ENCODE results near the gene MICU1. TPM values are rescaled to one million over a fixed set of nuclear protein-coding genes. Genes with fewer than 3 reads are reported as not detected.

MICU1 gene
- total RNA-seq, 1 experiment from 2014 or later: 36.0 TPM

- TF ChIP-seq GRHL2 (CRISPR knock-in tag; IDR thresholded peaks at IDR 0.05; ENCODE audit: insufficient replicate concordance, severe bottlenecking): no peak
- no peak for TF ChIP-seq TEAD1 (CRISPR knock-in tag; IDR thresholded peaks at IDR 0.05)
- TF ChIP-seq ZNF423 (CRISPR knock-in tag; IDR thresholded peaks at IDR 0.05): no peak
These were observed 12.9 kb upstream of the MICU1 start (continued) for GRCh38 chr10:72638586-72639440.

GRCh38 chr10:72637398-72637857 lies 11.5 kb upstream of the MICU1 start:
- no peak for ATAC-seq
- CTCF ChIA-PET: no interaction called here

DNA sequence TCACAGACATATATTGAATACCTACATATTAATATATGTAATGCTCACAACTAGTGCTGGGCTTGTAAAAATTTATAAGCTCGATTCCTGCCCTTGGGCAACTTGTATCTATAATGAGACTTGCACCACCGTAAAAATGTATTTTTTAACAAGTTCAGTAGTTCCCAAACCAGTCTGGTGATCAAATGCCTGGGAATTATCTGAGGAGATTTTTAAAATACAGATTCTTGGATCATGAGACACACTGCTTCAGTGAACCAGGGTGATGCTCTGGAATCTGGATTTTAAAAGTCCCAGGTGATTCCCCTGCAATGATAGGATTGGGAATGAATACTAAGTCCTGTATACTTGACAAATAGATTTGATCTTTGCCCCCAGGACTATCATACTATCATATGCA lies 4.3 kb upstream of the MICU1 start:
- ATAC-seq: no peak
- Mint-ChIP-seq H3K4me3 (no peak overlapping the region), H3K4me1 (peaks cover 7% of the 10 kb centered on the region), H3K27me3 (ENCODE audit: low read depth) (peaks cover 6% of the 10 kb centered on the region; the same call in 1 of the 2 replicates), H3K36me3 (no peaks in the 10 kb centered on the region), H3K27ac (no peak overlapping the region), H3K9me3 (peaks cover 6% of the 10 kb centered on the region; the same call in 1 of the 2 replicates)
- POLR2A ChIA-PET: no interaction called here
- no peak for TF ChIP-seq ZNF232 (CRISPR knock-in tag; IDR thresholded peaks at IDR 0.05)
- TF ChIP-seq, protein P1, sequence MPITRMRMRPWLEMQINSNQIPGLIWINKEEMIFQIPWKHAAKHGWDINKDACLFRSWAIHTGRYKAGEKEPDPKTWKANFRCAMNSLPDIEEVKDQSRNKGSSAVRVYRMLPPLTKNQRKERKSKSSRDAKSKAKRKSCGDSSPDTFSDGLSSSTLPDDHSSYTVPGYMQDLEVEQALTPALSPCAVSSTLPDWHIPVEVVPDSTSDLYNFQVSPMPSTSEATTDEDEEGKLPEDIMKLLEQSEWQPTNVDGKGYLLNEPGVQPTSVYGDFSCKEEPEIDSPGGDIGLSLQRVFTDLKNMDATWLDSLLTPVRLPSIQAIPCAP (CRISPR knock-in tag; IDR thresholded peaks at IDR 0.05): no peak
- TF ChIP-seq ZNF138 (CRISPR knock-in tag; conservative IDR thresholded peaks at IDR 0.05): no peak
- TF ChIP-seq TCF7 (CRISPR knock-in tag; IDR thresholded peaks at IDR 0.05; ENCODE audit: low read depth): no peak
- no peak for TF ChIP-seq ZNF263 (CRISPR knock-in tag; IDR thresholded peaks at IDR 0.05; ENCODE audit: low read depth)
- TF ChIP-seq SP1 (CRISPR knock-in tag; conservative IDR thresholded peaks at IDR 0.05): no peak
- TF ChIP-seq ZNF317 (CRISPR knock-in tag; IDR thresholded peaks at IDR 0.05; ENCODE audit: borderline replicate concordance, low read depth): no peak
- TF ChIP-seq ELF4 (CRISPR knock-in tag; IDR thresholded peaks at IDR 0.05; ENCODE audit: low read depth): no peak
- no peak for TF ChIP-seq NFE2L1 (CRISPR knock-in tag; IDR thresholded peaks at IDR 0.05)
- TF ChIP-seq CBFB (CRISPR knock-in tag; IDR thresholded peaks at IDR 0.05; ENCODE audit: low read depth): no peak
- no peak for TF ChIP-seq SOX15 (CRISPR knock-in tag; IDR thresholded peaks at IDR 0.05)
- TF ChIP-seq, protein P2, sequence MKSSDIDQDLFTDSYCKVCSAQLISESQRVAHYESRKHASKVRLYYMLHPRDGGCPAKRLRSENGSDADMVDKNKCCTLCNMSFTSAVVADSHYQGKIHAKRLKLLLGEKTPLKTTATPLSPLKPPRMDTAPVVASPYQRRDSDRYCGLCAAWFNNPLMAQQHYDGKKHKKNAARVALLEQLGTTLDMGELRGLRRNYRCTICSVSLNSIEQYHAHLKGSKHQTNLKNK (CRISPR knock-in tag; IDR thresholded peaks at IDR 0.05): no peak
- TF ChIP-seq HMGA2 (CRISPR knock-in tag; IDR thresholded peaks at IDR 0.05): no peak
- CTCF ChIA-PET: no interaction called here
- no peak for DNase-seq (ENCODE audit: low spot score)

More at GRCh38 chr10:72637398-72637857, 11.5 kb upstream of the MICU1 start:
- Mint-ChIP-seq H3K4me1 (peaks cover 8% of the 10 kb centered on the region), H3K27ac (no peak overlapping the region), H3K27me3 (ENCODE audit: low read depth) (no peaks in the 10 kb centered on the region), H3K36me3 (no peaks in the 10 kb centered on the region), H3K9me3 (peaks cover 6% of the 10 kb centered on the region; the same call in 1 of the 2 replicates), H3K4me3 (no peak overlapping the region)
- no peak for DNase-seq (ENCODE audit: low spot score)
- POLR2A ChIA-PET: no interaction called here
- TF ChIP-seq NFE2L1 (CRISPR knock-in tag; IDR thresholded peaks at IDR 0.05): 0 out of 2 replicates have a peak, but pooled peaks have one; percentile 31
- no peak for TF ChIP-seq STAT6 (CRISPR knock-in tag; conservative IDR thresholded peaks at IDR 0.05; ENCODE audit: low read depth)
